Measurements from ENCODE around the gene XPR1.

DNA sequence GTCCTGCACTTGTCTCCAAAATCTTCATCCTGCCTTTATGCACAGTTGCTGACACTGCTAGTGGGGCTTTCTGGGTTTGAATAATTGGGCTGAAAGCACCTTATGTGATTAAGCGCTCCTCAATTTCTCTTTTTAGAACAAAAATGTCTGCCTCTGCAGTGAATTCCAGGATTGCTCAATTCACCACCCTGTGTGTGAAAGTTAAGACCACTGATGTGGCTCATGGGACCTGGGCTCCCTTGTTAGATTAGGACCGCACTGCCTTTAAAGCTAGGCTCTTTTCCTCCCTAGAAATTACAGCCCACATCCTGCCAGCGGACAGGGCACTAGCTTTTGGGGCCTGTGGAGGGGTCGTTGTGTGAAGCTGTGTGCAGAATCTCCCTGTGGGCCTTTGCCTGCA, 299.7 kb downstream of the XPR1 start:
- TF ChIP-seq, protein P1, sequence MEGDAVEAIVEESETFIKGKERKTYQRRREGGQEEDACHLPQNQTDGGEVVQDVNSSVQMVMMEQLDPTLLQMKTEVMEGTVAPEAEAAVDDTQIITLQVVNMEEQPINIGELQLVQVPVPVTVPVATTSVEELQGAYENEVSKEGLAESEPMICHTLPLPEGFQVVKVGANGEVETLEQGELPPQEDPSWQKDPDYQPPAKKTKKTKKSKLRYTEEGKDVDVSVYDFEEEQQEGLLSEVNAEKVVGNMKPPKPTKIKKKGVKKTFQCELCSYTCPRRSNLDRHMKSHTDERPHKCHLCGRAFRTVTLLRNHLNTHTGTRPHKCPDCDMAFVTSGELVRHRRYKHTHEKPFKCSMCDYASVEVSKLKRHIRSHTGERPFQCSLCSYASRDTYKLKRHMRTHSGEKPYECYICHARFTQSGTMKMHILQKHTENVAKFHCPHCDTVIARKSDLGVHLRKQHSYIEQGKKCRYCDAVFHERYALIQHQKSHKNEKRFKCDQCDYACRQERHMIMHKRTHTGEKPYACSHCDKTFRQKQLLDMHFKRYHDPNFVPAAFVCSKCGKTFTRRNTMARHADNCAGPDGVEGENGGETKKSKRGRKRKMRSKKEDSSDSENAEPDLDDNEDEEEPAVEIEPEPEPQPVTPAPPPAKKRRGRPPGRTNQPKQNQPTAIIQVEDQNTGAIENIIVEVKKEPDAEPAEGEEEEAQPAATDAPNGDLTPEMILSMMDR (IDR thresholded peaks at IDR 0.05): no peak
- TF ChIP-seq POLR2A (IDR thresholded peaks at IDR 0.05) (no peak), POLR2AphosphoS5 (IDR thresholded peaks at IDR 0.05) (no peak), EP300 (IDR thresholded peaks at IDR 0.05) (no peak)
